Calu3 (cell line): ENCODE data around the gene DENND2D. TPM values are rescaled to one million over a fixed set of nuclear protein-coding genes. Genes with fewer than 3 reads are reported as not detected.

Experiments used
- BruUV-seq: library from RNA; stranded (reverse); fragments of 400-500 nt; replicated peaks from 2 replicates; lab custom pipeline; 2021; lab: Mats Ljungman, UMichigan
- CTCF ChIA-PET: fragments of 300-600 bp; sonication (Branson Sonifier 250); formaldehyde crosslinking; loops from one replicate; lab custom pipeline; 2022; ENCODE audit warnings: antibody characterized with exemption; lab: Charles Lee
- DNase-seq: peaks from one replicate; pipeline ENCODE4 v3.0.0; 2022
- H3K27ac Mint-ChIP-seq: one replicate; pipeline ENCODE4 v1.8.0; 2022; ENCODE audit warnings: mixed read lengths; ENCODE audit not compliant: unreplicated experiment
- H3K27me3 Mint-ChIP-seq: one replicate; pipeline ENCODE4 v1.8.0; 2022; ENCODE audit warnings: mixed read lengths; ENCODE audit not compliant: unreplicated experiment
- H3K36me3 Mint-ChIP-seq: one replicate; pipeline ENCODE4 v1.8.0; 2022; ENCODE audit warnings: mild to moderate bottlenecking, moderate library complexity, mixed read lengths; ENCODE audit not compliant: insufficient read depth, unreplicated experiment
- H3K4me1 Mint-ChIP-seq: one replicate; pipeline ENCODE4 v1.8.0; 2022; ENCODE audit warnings: mild to moderate bottlenecking, low read depth, mixed read lengths; ENCODE audit not compliant: unreplicated experiment
- H3K4me3 Mint-ChIP-seq: one replicate; pipeline ENCODE4 v1.8.0; 2022; ENCODE audit warnings: mild to moderate bottlenecking, low read depth, moderate library complexity, mixed read lengths; ENCODE audit not compliant: unreplicated experiment
- H3K9me3 Mint-ChIP-seq: one replicate; pipeline ENCODE4 v1.8.0; 2022; ENCODE audit warnings: low read depth, mixed read lengths; ENCODE audit not compliant: unreplicated experiment
- CTCF ChIP-seq: fragments of 200-600 bp; IDR thresholded peaks from one replicate; pipeline ENCODE4 v1.8.0; 2022; ENCODE audit warnings: antibody characterized with exemption; ENCODE audit not compliant: unreplicated experiment
- intact Hi-C: fragments of 100-400 bp; cut with micrococcal nuclease; formaldehyde crosslinking; loops from one replicate; pipeline ENCODE4 v1.10.0; 2022; ENCODE audit not compliant: unreplicated experiment
- total RNA-seq: library from RNA; stranded (reverse); gene quantifications from 2 replicates; pipeline ENCODE4 v1.2.3, GENCODE V29; 2022

The DENND2D gene
- total RNA-seq, 1 experiment from 2014 or later = 11.8 TPM

DNA sequence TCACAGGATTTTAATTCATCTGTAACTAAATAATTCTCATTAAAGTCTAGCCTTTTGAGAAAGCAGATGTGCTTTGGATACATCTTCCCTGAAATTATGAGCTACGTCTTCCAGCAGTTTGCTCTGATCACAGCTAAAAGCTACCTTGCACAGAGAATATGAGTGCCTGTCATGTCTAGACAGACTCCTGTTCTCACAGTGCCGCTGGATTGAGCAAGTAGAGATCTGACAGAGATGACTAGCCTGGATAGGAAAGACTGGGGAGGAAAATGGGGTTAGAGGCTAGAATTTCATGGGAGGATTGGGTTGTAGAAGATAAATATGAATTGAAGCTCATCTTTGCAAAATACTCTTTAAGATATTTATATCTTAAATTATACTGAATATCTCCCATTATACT, 36.3 kb downstream of the DENND2D start:
- TF ChIP-seq CTCF = no peak
- Mint-ChIP-seq H3K4me1 (no peaks in the 10 kb centered on the region), H3K9me3 (no peaks in the 10 kb centered on the region), H3K27ac (no peak overlapping the region), H3K27me3 (no peaks in the 10 kb centered on the region), H3K4me3 (no peak overlapping the region), H3K36me3 (peaks cover 5% of the 10 kb centered on the region)
- BruUV-seq = no TSS peak
- CTCF ChIA-PET = no interaction called here
- intact Hi-C loops = no loop called here
- no peak for DNase-seq

DNA sequence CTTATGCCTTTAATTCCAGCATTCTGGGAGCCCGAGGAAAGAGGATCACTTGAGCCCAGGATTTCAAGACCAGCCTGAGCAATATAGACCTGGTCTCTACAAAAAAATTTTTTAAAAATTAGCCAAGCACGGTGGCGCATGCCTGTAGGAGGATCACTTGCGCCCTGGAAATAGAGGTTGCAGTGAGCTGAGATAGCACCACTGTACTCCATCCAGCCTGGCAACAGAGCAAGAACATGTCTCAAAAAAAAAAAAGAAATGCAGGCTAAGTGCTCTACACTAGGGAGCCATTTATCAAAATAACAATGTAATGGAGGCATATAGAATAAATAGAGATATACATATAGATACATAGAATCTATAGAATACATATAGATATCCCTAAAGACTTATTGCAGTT, 37.1 kb downstream of the DENND2D start:
- TF ChIP-seq CTCF = no peak
- BruUV-seq = no TSS peak
- Mint-ChIP-seq H3K36me3 (peaks cover 5% of the 10 kb centered on the region), H3K4me1 (no peaks in the 10 kb centered on the region), H3K4me3 (no peak overlapping the region), H3K27ac (no peak overlapping the region), H3K9me3 (no peaks in the 10 kb centered on the region), H3K27me3 (no peaks in the 10 kb centered on the region)
- DNase-seq = no peak
- intact Hi-C loops = no loop called here
- CTCF ChIA-PET = no interaction called here

GRCh38 chr1:111162488-111162880, 38.0 kb downstream of the DENND2D start:
- no peak for TF ChIP-seq CTCF
- BruUV-seq = no TSS peak
- no peaks in the 10 kb centered on the region for H3K9me3 Mint-ChIP-seq
- CTCF ChIA-PET = no interaction called here
- no peak overlapping the region for H3K27ac Mint-ChIP-seq
- no peak overlapping the region for H3K4me3 Mint-ChIP-seq
- peaks cover 5% of the 10 kb centered on the region for H3K36me3 Mint-ChIP-seq
- H3K4me1 Mint-ChIP-seq = no peaks in the 10 kb centered on the region
- no peaks in the 10 kb centered on the region for H3K27me3 Mint-ChIP-seq
- intact Hi-C loops = no loop called here
- no peak for DNase-seq

DNA sequence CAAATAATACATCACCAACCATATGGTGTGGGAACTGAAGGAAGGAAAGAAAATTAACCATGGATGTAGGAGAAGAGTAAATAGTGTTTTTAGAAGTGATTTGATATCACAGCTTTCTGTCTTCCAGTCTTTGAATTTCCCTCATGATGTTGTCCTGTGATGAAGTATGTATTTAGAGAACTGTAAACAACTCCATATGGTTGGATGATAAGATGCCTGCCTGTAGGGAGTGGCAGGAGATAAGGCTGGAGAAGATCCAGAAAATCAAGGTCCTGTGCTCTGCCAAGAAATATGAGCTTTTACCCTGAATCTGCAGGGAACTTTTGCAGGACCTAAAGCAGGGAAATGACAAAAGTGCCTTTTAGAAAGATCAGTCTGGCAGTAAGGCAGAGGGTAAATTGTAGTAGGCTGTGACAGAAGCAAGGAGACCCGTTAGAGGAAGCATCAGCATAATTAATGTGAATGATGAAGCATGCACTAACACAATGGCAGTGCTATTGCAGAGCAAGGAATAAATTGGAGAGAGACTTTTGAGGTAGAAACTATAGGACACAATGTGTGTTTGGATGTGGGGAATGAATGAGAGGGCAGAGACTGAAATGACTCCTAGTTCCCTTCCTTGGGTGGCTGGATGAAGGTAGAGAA, 38.5 kb downstream of the DENND2D start:
- intact Hi-C loops = no loop called here
- Mint-ChIP-seq H3K4me3 (no peak overlapping the region), H3K9me3 (no peaks in the 10 kb centered on the region), H3K27ac (no peak overlapping the region), H3K27me3 (no peaks in the 10 kb centered on the region), H3K4me1 (no peaks in the 10 kb centered on the region), H3K36me3 (peaks cover 5% of the 10 kb centered on the region)
- no TSS peak for BruUV-seq
- CTCF ChIA-PET = no interaction called here
- DNase-seq = no peak
- no peak for TF ChIP-seq CTCF
